GM10847 (cell line): ENCODE measurements around the gene ALDOB.
"Not testable (repeated sequence)": the region's sequence is repeated elsewhere in the genome, so short reads cannot be mapped to it uniquely, and the experiment has no call there.

Source experiments
- POLR2A ChIP-seq: IDR thresholded peaks from 2 replicates; pipeline ENCODE4 v1.6.1; 2011; ENCODE audit not compliant: insufficient read length; ENCODE audit errors: extremely low read depth

ALDOB gene

GRCh38 chr9:101384873-101385536 is 50.6 kb downstream of the ALDOB start, which contains the start of gene BAAT:
TSS of gene BAAT (minus strand) at chr9:101385006. CDS start at chr9:101371404, 13,602 bp downstream.
- TF ChIP-seq POLR2A = not testable (repeated sequence)

- TF ChIP-seq POLR2A = no peak
Observed at GRCh38 chr9:101383361-101383760, 52.2 kb downstream of the ALDOB start.

- no peak for TF ChIP-seq POLR2A
Observed at GRCh38 chr9:101381833-101382342, 53.7 kb downstream of the ALDOB start.

- no peak for TF ChIP-seq POLR2A
Observed at GRCh38 chr9:101381118-101381517, 54.5 kb downstream of the ALDOB start.

GRCh38 chr9:101380295-101380694 is 55.3 kb downstream of the ALDOB start:
- TF ChIP-seq POLR2A = no peak

GRCh38 chr9:101376111-101376848 is 59.3 kb downstream of the ALDOB start:
- TF ChIP-seq POLR2A = no peak

GRCh38 chr9:101375546-101375945 is 60.0 kb downstream of the ALDOB start:
- TF ChIP-seq POLR2A = no peak

GRCh38 chr9:101372327-101373118 is 63.1 kb downstream of the ALDOB start:
- TF ChIP-seq POLR2A = no peak

- no peak for TF ChIP-seq POLR2A
Observed at GRCh38 chr9:101371813-101372212, 63.8 kb downstream of the ALDOB start.
